Astrocyte (in vitro differentiated cells and primary cell): ENCODE measurements around the gene BCAR3.

Experiments used
- EZH2 ChIP-seq: IDR thresholded peaks from 2 replicates; pipeline ENCODE4 v1.6.1; 2012; ENCODE audit warnings: mild to moderate bottlenecking, low read length, inconsistent platforms; ENCODE audit not compliant: insufficient read depth
- TF ChIP-seq, protein P1 (sequence below): IDR thresholded peaks from 2 replicates; pipeline ENCODE4 v1.5.1; 2011; ENCODE audit warnings: low read depth, mild to moderate bottlenecking, inconsistent platforms, low read length, moderate library complexity; ENCODE audit not compliant: insufficient read depth

GRCh38 chr1:93620172-93620840 lies 61.3 kb downstream of the BCAR3 start:
- TF ChIP-seq, protein P1, sequence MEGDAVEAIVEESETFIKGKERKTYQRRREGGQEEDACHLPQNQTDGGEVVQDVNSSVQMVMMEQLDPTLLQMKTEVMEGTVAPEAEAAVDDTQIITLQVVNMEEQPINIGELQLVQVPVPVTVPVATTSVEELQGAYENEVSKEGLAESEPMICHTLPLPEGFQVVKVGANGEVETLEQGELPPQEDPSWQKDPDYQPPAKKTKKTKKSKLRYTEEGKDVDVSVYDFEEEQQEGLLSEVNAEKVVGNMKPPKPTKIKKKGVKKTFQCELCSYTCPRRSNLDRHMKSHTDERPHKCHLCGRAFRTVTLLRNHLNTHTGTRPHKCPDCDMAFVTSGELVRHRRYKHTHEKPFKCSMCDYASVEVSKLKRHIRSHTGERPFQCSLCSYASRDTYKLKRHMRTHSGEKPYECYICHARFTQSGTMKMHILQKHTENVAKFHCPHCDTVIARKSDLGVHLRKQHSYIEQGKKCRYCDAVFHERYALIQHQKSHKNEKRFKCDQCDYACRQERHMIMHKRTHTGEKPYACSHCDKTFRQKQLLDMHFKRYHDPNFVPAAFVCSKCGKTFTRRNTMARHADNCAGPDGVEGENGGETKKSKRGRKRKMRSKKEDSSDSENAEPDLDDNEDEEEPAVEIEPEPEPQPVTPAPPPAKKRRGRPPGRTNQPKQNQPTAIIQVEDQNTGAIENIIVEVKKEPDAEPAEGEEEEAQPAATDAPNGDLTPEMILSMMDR = no peak
- TF ChIP-seq EZH2 = no peak
